ENCODE results near the gene CBX8.
A peak's percentile ranks its signal among the peaks of the same experiment; 100 is the strongest.

GRCh38 chr17:79803421-79803996 lies 6.6 kb upstream of the CBX8 start:
- TF ChIP-seq POLR2A (IDR thresholded peaks at IDR 0.05; ENCODE audit: low read depth, low read length) (no peak), CTCF (IDR thresholded peaks at IDR 0.05; ENCODE audit: extremely low read depth in 1 of 2, insufficient read depth in 1 of 2, low read depth in 1 of 2, low read length in 2 of 2) (no peak), EZH2 (IDR thresholded peaks at IDR 0.05; ENCODE audit: borderline replicate concordance, low read depth, low read length, severe bottlenecking) (peak; percentile 13), MAX (IDR thresholded peaks at IDR 0.05; ENCODE audit: insufficient read depth, insufficient read length) (no peak), FOS (IDR thresholded peaks at IDR 0.05; ENCODE audit: borderline replicate concordance, insufficient read depth, low read length) (no peak), JUN (IDR thresholded peaks at IDR 0.05; ENCODE audit: borderline replicate concordance, insufficient read depth, insufficient read length, low read depth) (no peak), POLR2AphosphoS5 (IDR thresholded peaks at IDR 0.05; ENCODE audit: insufficient read depth, low read depth, low read length) (no peak), GATA2 (IDR thresholded peaks at IDR 0.05; ENCODE audit: insufficient read depth, insufficient read length, low read depth, low read length) (no peak)
